GM12878 (cell line): Measurements from ENCODE around the gene MIGA2. TPM values are rescaled to one million over a fixed set of nuclear protein-coding genes. Genes with fewer than 3 reads are reported as not detected.
"Not testable (repeated sequence)": the region's sequence is repeated elsewhere in the genome, so short reads cannot be mapped to it uniquely, and the experiment has no call there.

Source experiments
- ATAC-seq: fragments of 200-7000 bp; cut with Tn5 transposase; 3 replicates; pipeline ENCODE4 v1.9.1; 2020; ENCODE audit warnings: mild to moderate bottlenecking, moderate library complexity
- BruUV-seq: library from RNA; stranded (reverse); fragments of 400-500 nt; replicated peaks from 2 replicates; lab custom pipeline; 2021; lab: Mats Ljungman, UMichigan
- CTCF ChIA-PET: fragments of 300-600 bp; sonication (Branson Sonifier 250); formaldehyde crosslinking; extraction: SDS; loops from one replicate; lab custom pipeline; 2021; ENCODE audit warnings: inconsistent platforms; lab: Yijun Ruan, JAX
- POLR2A ChIA-PET: fragments of 350-600 bp; formaldehyde crosslinking; extraction: SDS; loops from one replicate; lab custom pipeline; 2021; ENCODE audit warnings: inconsistent platforms; lab: Charles Lee
- RAD21 ChIA-PET: fragments of 300-600 bp; sonication (Branson Sonifier 250); formaldehyde crosslinking; loops from one replicate; lab custom pipeline; 2023; ENCODE audit warnings: antibody characterized with exemption; ENCODE audit not compliant: unreplicated experiment; lab: Charles Lee
- SMC1A ChIA-PET: fragments of 300-600 bp; sonication (Branson Sonifier 250); formaldehyde crosslinking; loops from one replicate; lab custom pipeline; 2023; ENCODE audit not compliant: unreplicated experiment, uncharacterized antibody; lab: Charles Lee
- DNase-seq: peaks from one replicate; pipeline ENCODE4 v3.0.0-alpha.2; 2011; ENCODE audit warnings: low read depth, low spot score
- FAIRE-seq: peaks from 3 replicates; lab custom pipeline; 2011; peaks lifted over from hg19 to GRCh38; lab: Jason Lieb, UNC
- H2AFZ ChIP-seq: 2 replicates; pipeline ENCODE4 v1.6.0; 2011; ENCODE audit warnings: low read depth, low read length, control low read depth; ENCODE audit not compliant: control insufficient read depth
- H3K27ac ChIP-seq: 2 replicates; pipeline ENCODE4 v1.5.1; 2011; ENCODE audit warnings: control low read depth; ENCODE audit not compliant: control insufficient read depth, insufficient read depth
- H3K27me3 ChIP-seq, 2 experiments: replicated peaks in 1 of 2; 2 replicates each; pipeline versions ENCODE4 v1.6.0 to v1.6.1; 2011; ENCODE audit warnings: low read length in 1 of 2; ENCODE audit not compliant: control insufficient read depth in 2 of 2, insufficient read depth in 2 of 2
- H3K36me3 ChIP-seq, 2 experiments: 2 replicates each; pipeline ENCODE4 v1.5.1; 2011; ENCODE audit warnings: low read length in 1 of 2; ENCODE audit not compliant: control insufficient read depth in 2 of 2, insufficient read depth in 2 of 2
- H3K4me1 ChIP-seq: 2 replicates; pipeline ENCODE4 v1.6.1; 2011; ENCODE audit warnings: mild to moderate bottlenecking, low read length, moderate library complexity, mixed read lengths; ENCODE audit not compliant: control insufficient read depth, insufficient read depth
- H3K4me2 ChIP-seq: 2 replicates; pipeline ENCODE4 v1.6.0; 2011; ENCODE audit warnings: control low read depth; ENCODE audit not compliant: control insufficient read depth, insufficient read depth
- H3K4me3 ChIP-seq: fragments of 200-600 bp; sonication (generic); 2 replicates; pipeline ENCODE4 v1.5.1; 2016
- H3K79me2 ChIP-seq: 2 replicates; pipeline ENCODE4 v1.6.0; 2011; ENCODE audit warnings: low read length; ENCODE audit not compliant: control insufficient read depth, insufficient read depth
- H3K9ac ChIP-seq: 2 replicates; pipeline ENCODE4 v1.8.0; 2011; ENCODE audit warnings: low read length, control low read depth, mixed read lengths; ENCODE audit not compliant: control insufficient read depth, insufficient read depth
- H3K9me3 ChIP-seq: replicated peaks from 3 replicates; pipeline ENCODE4 v1.5.1; 2011; ENCODE audit warnings: mild to moderate bottlenecking, low read length; ENCODE audit not compliant: control insufficient read depth, insufficient read depth
- H4K20me1 ChIP-seq: 2 replicates; pipeline ENCODE4 v1.6.0; 2011; ENCODE audit not compliant: control insufficient read depth, insufficient read depth
- IKZF1 ChIP-seq: fragments of 450-650 bp; conservative IDR thresholded peaks from 2 replicates; pipeline ENCODE4 v1.6.1; 2017; ENCODE audit warnings: antibody characterized with exemption, mild to moderate bottlenecking
- ZNF622 ChIP-seq: fragments of 450-650 bp; IDR thresholded peaks from 2 replicates; pipeline ENCODE4 v1.6.1; 2017; ENCODE audit warnings: mild to moderate bottlenecking, inconsistent platforms
- WGBS: methylation state at CpG from one replicate; pipeline ENCODE4 v1.1.6; 2016; ENCODE audit warnings: low lambda C conversion rate; ENCODE audit not compliant: insufficient replicate concordance, insufficient coverage; ENCODE audit errors: missing lambda C conversion rate; 5-methylcytosine and 5-hydroxymethylcytosine counted together
- in situ Hi-C: fragments of 300-500 bp; cut with MboI; formaldehyde crosslinking; loops from 9 replicates; pipeline ENCODE4 v1.14.3; 2018; ENCODE audit warnings: mixed read lengths
- intact Hi-C: fragments of 100-400 bp; cut with micrococcal nuclease; formaldehyde crosslinking; loops from one replicate; pipeline ENCODE4 v1.14.2; 2022; ENCODE audit not compliant: unreplicated experiment
- polyA plus RNA-seq, 11 experiments: library from polyadenylated mRNA; depleted of rRNA in 4 of 11; unstranded in 6 of 11; stranded (reverse) in 5 of 11; fragments of >200 nt; fragmentation: Nextera tagmentation in 4 of 11; fragmentation: Illumina TruSeq in 1 of 11; extraction: Ambion mirVana in 4 of 11; extraction: Trizol in 1 of 11; gene quantifications; 1 replicate in 1 of 11; 2 replicates in 10 of 11; pipeline versions ENCODE4 v1.2.1 to v1.2.3, GENCODE V29; 2011 to 2016; ENCODE audit warnings: inconsistent platforms in 2 of 11, missing spikeins in 2 of 11, low read depth in 1 of 11
- total RNA-seq, 4 experiments: library from RNA; depleted of rRNA in 3 of 4; stranded (reverse); fragments of >200 nt in 3 of 4; fragmentation: Illumina TruSeq in 1 of 4; extraction: Trizol in 1 of 4; gene quantifications; 2 replicates each; pipeline versions ENCODE4 v1.2.1 to v1.2.3, GENCODE V29; 2013 to 2021
- TF ChIP-seq, protein P1 (sequence below): fragments of 450-650 bp; IDR thresholded peaks from 2 replicates; pipeline ENCODE4 v1.6.1; 2016; ENCODE audit warnings: mild to moderate bottlenecking

The MIGA2 gene
- total and polyA plus RNA-seq, 10 of the 15 experiments (the other 5 are each of a cell fraction or from before 2014, with no cell fraction given), result 0.14 to 31.0 (median 12.7) TPM

DNA sequence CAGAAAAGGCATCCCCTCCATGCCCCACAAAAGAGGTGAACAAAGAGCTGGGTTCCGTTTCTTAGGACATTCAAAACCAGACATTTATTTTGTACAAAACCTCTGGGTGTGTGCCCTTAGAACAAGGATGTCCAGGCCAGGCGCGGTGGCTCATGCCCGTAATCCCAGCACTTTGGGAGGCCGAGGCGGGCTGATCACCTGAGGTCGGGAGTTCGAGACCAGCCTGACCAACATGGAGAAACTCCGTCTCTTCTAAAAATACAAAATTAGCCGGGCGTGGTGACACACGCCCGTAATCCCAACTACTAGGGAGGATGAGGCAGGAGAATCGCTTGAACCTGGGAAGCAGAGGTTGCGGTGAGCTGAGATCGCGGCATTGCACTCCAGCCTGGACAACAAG, 76.1 kb downstream of the MIGA2 start:
- DNase-seq, intact Hi-C loops, FAIRE-seq, ATAC-seq, H3K9me3 ChIP-seq, H4K20me1 ChIP-seq, BruUV-seq, H3K36me3 ChIP-seq, in situ Hi-C loops, H3K4me1 ChIP-seq, H2AFZ ChIP-seq, H3K27me3 ChIP-seq: not testable (repeated sequence)
- WGBS, result 85% methylated on average over 17 of the region's 17 CpGs
- Histone ChIP-seq H3K9ac (peak overlapping the region; percentile 85), H3K27ac (peak overlapping the region; percentile 92), H3K4me3 (peak overlapping the region; percentile 98), H3K79me2 (peaks cover 25% of the 10 kb centered on the region), H3K4me2 (peak overlapping the region; percentile 46)
- ChIA-PET CTCF (interaction anchor here (0.7 to 4.4 kb wide), 6 partner anchors 10 to 544 kb away, joined by 3 to 32 read pairs (median 8); no protein-coding TSS in a partner anchor), RAD21 (interaction anchor here (1.0 to 2.2 kb wide), 5 partner anchors 13 to 30 kb away, joined by 3 to 7 read pairs (median 4); no protein-coding TSS in a partner anchor), POLR2A (interaction anchor here (0.6 to 1.9 kb wide), 7 partner anchors 9 to 525 kb away, joined by 3 to 7 read pairs (median 3); no protein-coding TSS in a partner anchor), SMC1A (interaction anchor here (0.6 to 2.6 kb wide), 5 partner anchors 9 to 553 kb away, joined by 3 to 11 read pairs (median 3); no protein-coding TSS in a partner anchor)
- TF ChIP-seq, protein P1, sequence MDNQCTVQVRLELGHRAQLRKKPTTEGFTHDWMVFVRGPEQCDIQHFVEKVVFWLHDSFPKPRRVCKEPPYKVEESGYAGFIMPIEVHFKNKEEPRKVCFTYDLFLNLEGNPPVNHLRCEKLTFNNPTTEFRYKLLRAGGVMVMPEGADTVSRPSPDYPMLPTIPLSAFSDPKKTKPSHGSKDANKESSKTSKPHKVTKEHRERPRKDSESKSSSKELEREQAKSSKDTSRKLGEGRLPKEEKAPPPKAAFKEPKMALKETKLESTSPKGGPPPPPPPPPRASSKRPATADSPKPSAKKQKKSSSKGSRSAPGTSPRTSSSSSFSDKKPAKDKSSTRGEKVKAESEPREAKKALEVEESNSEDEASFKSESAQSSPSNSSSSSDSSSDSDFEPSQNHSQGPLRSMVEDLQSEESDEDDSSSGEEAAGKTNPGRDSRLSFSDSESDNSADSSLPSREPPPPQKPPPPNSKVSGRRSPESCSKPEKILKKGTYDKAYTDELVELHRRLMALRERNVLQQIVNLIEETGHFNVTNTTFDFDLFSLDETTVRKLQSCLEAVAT, result 0 out of 2 replicates have a peak, but pooled peaks have one; percentile 63

DNA sequence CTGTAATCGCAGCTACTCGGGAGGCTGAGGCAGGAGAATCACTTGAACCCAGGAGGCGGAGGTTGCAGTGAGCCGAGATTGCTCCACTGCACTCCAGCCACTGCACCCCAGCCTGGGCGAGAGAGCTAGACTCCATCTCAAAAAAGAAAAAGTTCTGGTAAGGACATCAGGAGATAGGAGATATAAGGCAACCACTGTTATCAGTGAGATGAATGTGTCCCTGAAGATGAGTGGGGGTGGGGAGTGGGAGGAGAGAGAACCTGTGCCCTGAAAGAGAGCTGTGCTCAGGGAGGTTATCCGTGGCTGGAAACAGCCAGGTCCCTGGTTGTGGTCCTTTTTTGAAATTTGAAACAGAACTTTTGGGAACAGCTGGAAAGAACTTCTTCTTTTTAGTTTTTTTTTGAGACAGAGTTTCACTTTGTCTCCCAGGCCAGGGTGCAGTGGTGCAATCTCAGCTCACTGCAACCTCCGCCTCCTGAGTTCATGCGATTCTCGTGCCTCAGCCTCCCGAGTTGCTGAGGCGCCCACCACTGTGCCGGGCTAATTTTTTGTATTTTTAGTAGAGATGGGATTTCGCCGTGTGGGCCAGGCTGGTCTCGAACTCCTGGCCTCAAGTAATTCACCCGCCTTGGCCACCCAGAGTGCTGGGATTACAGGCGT, 77.3 kb downstream of the MIGA2 start:
- RAD21 ChIA-PET, result interaction anchor here (0.8 to 2.0 kb wide), 4 partner anchors 12 to 30 kb away, joined by 3 to 6 read pairs (median 3); no protein-coding TSS in a partner anchor
- H2AFZ ChIP-seq, result no peak overlapping the region
- peak; percentile 41 for FAIRE-seq
- TF ChIP-seq, protein P1, result 0 out of 2 replicates have a peak, but pooled peaks have one; percentile 21
- TF ChIP-seq IKZF1, result peak; percentile 31; the same call in 1 of the 2 replicates
- TF ChIP-seq ZNF622, result no peak
- TF ChIP-seq, all 136 proteins: peak for 2
- Histone ChIP-seq H3K36me3 (no peaks in the 10 kb centered on the region), H3K79me2 (peaks cover 25% of the 10 kb centered on the region), H3K27me3 (no peaks in the 10 kb centered on the region; a peak in 1 of 4 replicates), H3K4me2 (peak overlapping the region; percentile 59), H3K27ac (no peak overlapping the region; the same call in 1 of the 2 replicates), H3K9me3 (no peaks in the 10 kb centered on the region; the same call in 2 of the 3 replicates), H3K4me3 (peak overlapping the region; percentile 25; the same call in 1 of the 2 replicates), H3K9ac (no peak overlapping the region), H4K20me1 (no peaks in the 10 kb centered on the region), H3K4me1 (peaks cover 7% of the 10 kb centered on the region)
- in situ Hi-C loops (no loop called here), intact Hi-C loops (no loop called here)
- ChIA-PET POLR2A (interaction anchor here (1.0 to 2.2 kb wide), 6 partner anchors 10 to 511 kb away, joined by 3 to 14 read pairs (median 6); no protein-coding TSS in a partner anchor), CTCF (interaction anchor here (0.8 to 4.4 kb wide), 6 partner anchors 11 to 511 kb away, joined by 3 to 32 read pairs (median 9); partner anchors contain the start of genes DOLPP1 and NTMT1), SMC1A (interaction anchor here (1.2 to 2.6 kb wide), 4 partner anchors 12 to 512 kb away, joined by 3 to 11 read pairs (median 5); partner anchors contain the start of gene NTMT1)
- ATAC-seq (no peak), DNase-seq (no peak)
- no TSS peak for BruUV-seq
- WGBS, result 63% methylated on average over 17 of the region's 17 CpGs
